Lower lobe of right lung (tissue), 2 donors: ENCODE measurements around the gene VSTM4. TPM values are rescaled to one million over a fixed set of nuclear protein-coding genes. Genes with fewer than 3 reads are reported as not detected.

ENCODE experiments used
- ATAC-seq, 2 donors: fragments of 200-7000 bp; cut with Tn5 transposase; one replicate each; pipeline ENCODE4 v1.9.1; 2020 to 2022; ENCODE audit warnings: mild to moderate bottlenecking in 2 of 2, moderate library complexity in 2 of 2
- DNase-seq: peaks from one replicate; pipeline ENCODE4 v3.0.0-alpha.2; 2020
- H3K27ac ChIP-seq: fragments of 200-600 bp; one replicate; pipeline ENCODE4 v1.8.0; 2022
- H3K27me3 ChIP-seq: fragments of 200-600 bp; one replicate; pipeline ENCODE4 v1.8.0; 2022; ENCODE audit warnings: low read depth
- H3K36me3 ChIP-seq: fragments of 200-600 bp; one replicate; pipeline ENCODE4 v1.8.0; 2022; ENCODE audit warnings: mild to moderate bottlenecking
- H3K4me1 ChIP-seq: fragments of 200-600 bp; one replicate; pipeline ENCODE4 v1.8.0; 2022
- H3K4me3 ChIP-seq: fragments of 200-600 bp; one replicate; pipeline ENCODE4 v1.8.0; 2022; ENCODE audit warnings: mild to moderate bottlenecking
- H3K9me3 ChIP-seq: fragments of 200-600 bp; one replicate; pipeline ENCODE4 v1.8.0; 2022
- intact Hi-C: fragments of 100-400 bp; cut with DNase I; formaldehyde crosslinking; loops from one replicate; pipeline ENCODE4 v1.11.0; 2022
- total RNA-seq: library from RNA; stranded (reverse); fragmentation: NEBNext Ultra II Directional; extraction: Animal tissue kit (Norgen Biotek cat#: 25700); gene quantifications from one replicate; pipeline ENCODE4 v1.2.1, GENCODE V29; 2021
- TF ChIP-seq, protein P1 (sequence below): fragments of 200-600 bp; IDR thresholded peaks from one replicate; pipeline ENCODE4 v1.8.0; 2022; ENCODE audit warnings: antibody characterized with exemption, mild to moderate bottlenecking
- donor health status: DM: no; HTN: yes; CAD: no; lungs with severe emphysema.

The VSTM4 gene
- total RNA-seq, 1 donor from 2014 or later, result 18.7 TPM

DNA sequence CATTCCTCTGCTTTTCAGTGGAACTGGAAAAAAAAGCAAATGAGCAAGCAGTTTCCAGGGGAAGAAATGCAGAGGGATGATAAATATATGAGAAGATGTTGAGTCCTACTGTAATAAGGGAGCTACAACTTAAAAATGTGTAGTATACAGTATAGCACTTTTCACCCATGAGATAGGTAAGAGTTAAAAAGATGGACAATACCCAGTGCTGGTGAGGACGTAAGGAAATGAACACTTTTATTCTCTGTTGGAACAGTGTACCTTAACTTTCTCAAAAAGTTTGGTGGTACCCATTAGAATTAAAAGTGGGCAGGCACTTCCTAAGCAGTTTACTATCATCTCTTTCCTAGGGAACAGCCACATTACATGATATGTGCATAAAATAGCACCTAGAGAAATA, 21.2 kb upstream of the VSTM4 start:
- Histone ChIP-seq H3K27ac (no peak overlapping the region), H3K36me3 (no peaks in the 10 kb centered on the region)

DNA sequence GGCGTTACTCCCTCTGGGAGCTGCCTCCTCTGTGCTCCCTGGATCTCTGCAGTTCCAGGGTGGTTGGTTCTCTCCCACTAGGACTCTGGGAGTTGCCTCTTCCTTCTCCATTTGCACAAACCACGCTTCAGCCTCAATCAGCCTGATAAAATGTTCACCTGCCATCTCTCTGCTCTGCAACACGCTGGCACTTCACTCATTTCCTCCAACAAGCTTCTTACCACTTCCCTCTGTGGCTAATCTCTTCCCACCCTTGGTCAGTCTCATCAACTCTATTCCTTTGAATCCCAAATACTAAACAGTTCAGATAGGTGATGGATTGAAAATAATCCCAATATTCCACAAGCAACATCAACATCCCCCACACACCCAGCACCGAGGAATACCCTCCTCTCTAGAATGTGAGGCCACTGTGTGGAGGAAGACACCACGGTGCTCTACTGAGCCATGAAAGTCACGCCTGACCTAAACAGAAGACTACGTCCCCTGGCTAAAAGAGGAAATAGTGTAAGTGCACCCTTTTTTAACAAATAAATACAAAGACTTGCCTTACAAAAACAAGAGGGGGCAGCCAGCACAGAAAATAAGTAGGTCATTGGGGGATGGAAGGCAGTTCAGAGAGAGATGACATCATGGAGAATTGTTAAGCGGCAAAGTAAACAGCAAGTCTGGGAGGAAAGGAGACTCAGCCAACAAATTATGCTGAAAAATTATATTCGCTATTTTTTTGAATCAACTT, 20.4 kb upstream of the VSTM4 start:
- Histone ChIP-seq H3K36me3 (no peaks in the 10 kb centered on the region), H3K4me3 (no peak overlapping the region), H3K27ac (no peak overlapping the region), H3K27me3 (no peaks in the 10 kb centered on the region), H3K4me1 (peaks cover 18% of the 10 kb centered on the region), H3K9me3 (no peaks in the 10 kb centered on the region)
- ATAC-seq (no peak), DNase-seq (no peak)
- TF ChIP-seq, protein P1, sequence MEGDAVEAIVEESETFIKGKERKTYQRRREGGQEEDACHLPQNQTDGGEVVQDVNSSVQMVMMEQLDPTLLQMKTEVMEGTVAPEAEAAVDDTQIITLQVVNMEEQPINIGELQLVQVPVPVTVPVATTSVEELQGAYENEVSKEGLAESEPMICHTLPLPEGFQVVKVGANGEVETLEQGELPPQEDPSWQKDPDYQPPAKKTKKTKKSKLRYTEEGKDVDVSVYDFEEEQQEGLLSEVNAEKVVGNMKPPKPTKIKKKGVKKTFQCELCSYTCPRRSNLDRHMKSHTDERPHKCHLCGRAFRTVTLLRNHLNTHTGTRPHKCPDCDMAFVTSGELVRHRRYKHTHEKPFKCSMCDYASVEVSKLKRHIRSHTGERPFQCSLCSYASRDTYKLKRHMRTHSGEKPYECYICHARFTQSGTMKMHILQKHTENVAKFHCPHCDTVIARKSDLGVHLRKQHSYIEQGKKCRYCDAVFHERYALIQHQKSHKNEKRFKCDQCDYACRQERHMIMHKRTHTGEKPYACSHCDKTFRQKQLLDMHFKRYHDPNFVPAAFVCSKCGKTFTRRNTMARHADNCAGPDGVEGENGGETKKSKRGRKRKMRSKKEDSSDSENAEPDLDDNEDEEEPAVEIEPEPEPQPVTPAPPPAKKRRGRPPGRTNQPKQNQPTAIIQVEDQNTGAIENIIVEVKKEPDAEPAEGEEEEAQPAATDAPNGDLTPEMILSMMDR, result no peak
- intact Hi-C loops, result no loop called here

More for the DNA sequence above, 21.2 kb upstream of the VSTM4 start:
- Histone ChIP-seq H3K9me3 (no peaks in the 10 kb centered on the region), H3K27me3 (no peaks in the 10 kb centered on the region), H3K4me3 (no peak overlapping the region), H3K4me1 (peaks cover 18% of the 10 kb centered on the region)
- ATAC-seq (no peak), DNase-seq (no peak)
- TF ChIP-seq, protein P1, result no peak
- intact Hi-C loops, result no loop called here

DNA sequence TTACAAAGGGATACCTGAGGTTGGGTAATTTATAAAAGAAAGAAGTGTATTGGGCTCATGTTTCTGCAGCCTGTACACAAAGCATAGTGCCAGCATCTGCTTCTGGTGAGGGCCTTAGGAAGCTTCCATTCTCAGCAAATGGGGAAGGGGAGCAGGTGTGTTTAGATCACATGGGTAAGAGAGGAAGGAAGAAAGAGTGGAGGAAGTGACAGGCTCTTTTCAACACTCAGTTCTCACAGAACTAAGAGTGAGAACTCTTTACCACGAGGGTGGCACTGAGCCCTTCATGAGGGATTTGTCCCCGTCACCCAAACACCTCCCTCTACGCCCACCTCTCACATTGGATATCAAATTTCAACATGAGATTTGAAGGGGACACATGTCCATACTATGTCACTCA, 19.0 kb upstream of the VSTM4 start:
- ATAC-seq (no peak), DNase-seq (no peak)
- intact Hi-C loops, result no loop called here
- Histone ChIP-seq H3K4me3 (no peak overlapping the region), H3K9me3 (no peaks in the 10 kb centered on the region), H3K27ac (no peak overlapping the region), H3K36me3 (no peaks in the 10 kb centered on the region), H3K27me3 (no peaks in the 10 kb centered on the region), H3K4me1 (peaks cover 8% of the 10 kb centered on the region)
- TF ChIP-seq, protein P1, result no peak

DNA sequence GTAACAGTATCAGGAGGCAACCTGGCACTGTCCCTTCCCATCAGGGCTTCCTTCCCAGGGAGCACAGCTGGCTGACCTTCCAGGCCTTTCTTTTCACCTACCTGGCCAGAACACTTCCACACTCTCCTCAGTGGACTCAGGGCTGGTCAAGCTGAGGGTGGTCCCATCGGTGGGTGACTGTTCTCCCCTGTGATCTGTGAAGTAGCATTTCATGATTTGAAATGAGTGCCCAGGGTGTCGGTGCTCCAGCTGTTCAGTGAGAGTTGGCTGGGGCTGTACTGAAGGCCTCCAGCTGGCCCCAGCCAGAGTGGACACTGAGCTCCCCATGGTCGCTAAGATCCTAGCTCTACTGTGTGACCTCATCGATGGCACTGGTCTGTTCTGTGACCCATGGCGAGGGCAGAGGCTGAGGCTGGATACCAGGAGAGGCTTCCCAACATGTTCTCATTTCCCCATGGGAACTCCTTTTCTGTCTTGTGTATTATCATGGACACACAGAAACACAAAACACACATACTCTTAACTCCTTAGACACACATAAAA, 18.5 kb upstream of the VSTM4 start, which contains the start of gene FAM170B:
FAM170B (minus strand) TSS at position 316 of the 543 bp plus-strand sequence; CDS start at position 213, 103 bp downstream.
- no peak within 1 kb of the TSS for H3K4me3 ChIP-seq
- no peaks in the 10 kb centered on the region for H3K27me3 ChIP-seq
- DNase-seq (no peak), ATAC-seq (peak in 1 of 2 donors; percentile 11)
- H3K27ac ChIP-seq, result no peak within 1 kb of the TSS
- TF ChIP-seq, protein P1, result no peak
- peaks cover 7% of the 10 kb centered on the region for H3K4me1 ChIP-seq
- intact Hi-C loops, result no loop called here
- no peaks in the 10 kb centered on the region for H3K9me3 ChIP-seq
- no peaks in the 10 kb centered on the region for H3K36me3 ChIP-seq

DNA sequence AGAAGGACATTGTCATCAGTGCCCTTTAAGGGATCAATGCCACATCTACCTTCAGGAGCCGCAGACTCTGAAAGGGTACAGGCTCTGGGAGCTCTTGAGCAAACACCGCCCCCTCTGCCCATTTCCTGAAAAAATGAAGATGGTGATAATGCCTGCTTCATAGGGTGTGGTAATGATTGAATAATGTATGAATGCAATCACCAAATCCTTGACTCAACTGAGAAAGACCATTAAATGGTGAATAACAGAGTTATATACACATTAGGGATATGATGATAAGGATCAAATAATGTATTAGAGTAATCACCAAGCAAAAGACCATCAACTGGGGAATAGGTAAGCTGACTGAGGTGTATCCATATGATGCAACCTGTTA, 17.0 kb upstream of the VSTM4 start:
- TF ChIP-seq, protein P1, result no peak
- ATAC-seq, result no peak
- no peaks in the 10 kb centered on the region for H3K36me3 ChIP-seq
- no peaks in the 10 kb centered on the region for H3K27me3 ChIP-seq
- intact Hi-C loops, result no loop called here
- no peak overlapping the region for H3K27ac ChIP-seq
- H3K4me3 ChIP-seq, result no peak overlapping the region
- H3K4me1 ChIP-seq, result peaks cover 7% of the 10 kb centered on the region
- no peaks in the 10 kb centered on the region for H3K9me3 ChIP-seq
- DNase-seq, result no peak
